HG02642 (cell line): ENCODE results near the gene RAB12.
A peak's percentile ranks its signal among the peaks of the same experiment; 100 is the strongest.

ENCODE experiments used
- ATAC-seq: cut with Tn5 transposase; IDR thresholded peaks from one replicate; pipeline ENCODE4 v1.9.1; 2021; ENCODE audit warnings: mild to moderate bottlenecking; ENCODE audit not compliant: unreplicated experiment, poor library complexity

The RAB12 gene

GRCh38 chr18:8673256-8674209 is 64.3 kb downstream of the RAB12 start:
- peak; percentile 84 for ATAC-seq

DNA sequence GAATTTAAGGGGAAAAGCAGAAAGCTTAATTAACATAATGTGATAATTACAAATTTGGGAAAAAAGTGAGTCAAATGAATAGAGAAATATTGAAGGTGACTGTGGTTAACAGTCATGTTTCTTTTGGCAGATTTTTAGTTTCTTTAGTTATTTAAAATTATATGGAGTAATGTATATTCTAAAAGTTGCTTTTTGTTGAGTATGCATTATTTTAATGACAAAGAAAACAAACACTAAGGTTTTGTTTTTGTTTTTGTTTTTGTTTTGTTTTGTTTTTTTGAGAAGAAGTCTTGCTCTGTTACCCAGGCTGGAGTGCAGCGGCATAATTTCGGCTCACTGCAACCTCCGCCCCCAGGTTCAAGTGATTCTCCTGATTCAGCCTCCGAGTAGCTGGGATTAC is 65.8 kb downstream of the RAB12 start:
- ATAC-seq: no peak

DNA sequence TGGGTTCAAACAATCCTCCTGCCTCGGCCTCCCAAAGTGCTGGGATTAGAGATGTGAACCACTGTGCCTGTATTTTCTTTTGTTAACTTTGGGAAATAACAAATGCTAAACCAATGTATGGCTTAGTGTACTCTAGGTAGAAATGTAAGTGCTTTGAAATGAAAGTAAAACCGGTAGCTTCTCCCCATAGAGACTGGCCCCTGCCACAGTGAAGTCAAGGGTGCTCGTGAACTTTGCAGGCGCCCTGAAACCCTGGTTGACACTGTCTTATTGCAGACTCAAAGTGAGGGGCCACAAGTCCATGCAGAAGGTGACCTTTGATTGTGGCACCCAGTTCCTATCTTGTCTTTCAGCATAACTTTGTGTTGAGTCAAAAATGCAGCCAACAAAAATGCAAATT is 72.0 kb downstream of the RAB12 start:
- ATAC-seq: no peak

- ATAC-seq: no peak
These were observed 75.3 kb downstream of the RAB12 start for GRCh38 chr18:8684577-8684976.

- ATAC-seq: no peak
These were observed 76.1 kb downstream of the RAB12 start for GRCh38 chr18:8685141-8685913.

GRCh38 chr18:8685914-8686216 is 76.6 kb downstream of the RAB12 start:
- ATAC-seq: no peak

- no peak for ATAC-seq
These were observed 77.4 kb downstream of the RAB12 start for GRCh38 chr18:8686611-8687010.

- ATAC-seq: no peak
These were observed 79.1 kb downstream of the RAB12 start for GRCh38 chr18:8688216-8688800.

DNA sequence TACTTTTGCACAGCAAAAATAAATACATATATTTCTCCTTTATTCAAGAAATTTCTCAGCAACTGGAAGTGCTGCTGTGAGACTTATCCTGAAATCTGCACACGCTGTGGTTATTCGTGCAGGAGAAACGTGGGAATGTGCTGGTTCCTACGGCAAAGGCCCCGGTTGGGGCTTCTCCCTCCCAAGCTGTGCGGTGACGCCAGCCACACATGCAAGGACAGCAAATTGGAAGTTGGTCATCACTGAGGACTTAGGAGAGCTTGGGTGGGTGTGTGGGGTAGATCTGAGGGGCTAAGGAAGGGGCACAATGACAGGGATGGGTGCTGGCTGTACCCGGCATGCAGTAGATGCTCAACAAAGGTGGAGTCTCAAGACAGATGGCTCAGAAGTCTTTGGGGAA is 79.6 kb downstream of the RAB12 start:
- no peak for ATAC-seq
